Activated T-cell treated with anti-CD3 and anti-CD28 coated beads for 1 hour (primary cell): Measurements from ENCODE around the gene RHBG.

Source experiments
- DNase-seq: peaks from one replicate; pipeline ENCODE4 v3.0.0-alpha.2; 2020; ENCODE audit warnings: low read depth

The RHBG gene

DNA sequence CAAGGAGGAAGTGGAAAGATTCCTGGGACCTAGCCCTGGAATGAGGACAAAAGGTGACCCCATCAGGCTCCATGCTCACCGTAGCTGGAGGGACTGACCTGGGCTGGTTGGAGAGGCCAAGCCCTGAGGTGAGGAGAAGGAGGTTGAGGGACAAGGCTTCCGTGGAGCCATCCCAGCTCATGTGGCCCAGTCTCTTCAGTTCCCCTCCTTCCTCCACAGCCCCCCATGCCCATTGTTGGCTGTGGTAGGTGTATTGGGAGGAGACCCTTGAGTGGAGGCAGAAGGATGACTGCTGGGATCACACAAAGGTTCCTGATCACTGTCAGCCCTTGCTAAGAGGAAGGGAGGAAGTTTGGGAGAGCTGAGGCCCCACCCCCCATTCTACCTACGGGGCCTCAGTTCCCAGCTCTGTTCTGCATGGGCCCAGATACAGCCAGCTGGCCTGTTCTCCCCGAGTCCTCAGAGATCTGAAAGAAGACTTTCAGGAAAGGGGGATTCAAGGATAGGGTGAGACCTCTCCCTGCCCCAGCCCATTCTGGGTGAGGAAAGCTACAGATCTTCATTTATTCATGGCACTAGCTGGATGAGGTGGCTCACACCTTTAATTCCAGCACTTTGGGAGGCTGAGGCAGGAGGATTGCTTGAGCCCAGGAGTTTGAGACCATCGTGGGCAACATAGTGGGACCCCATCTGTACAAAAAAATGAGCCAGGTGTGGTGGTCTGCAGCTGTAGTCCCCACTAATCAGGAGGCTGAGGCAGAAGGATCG, 17.3 kb downstream of the RHBG start:
- no peak for DNase-seq

DNA sequence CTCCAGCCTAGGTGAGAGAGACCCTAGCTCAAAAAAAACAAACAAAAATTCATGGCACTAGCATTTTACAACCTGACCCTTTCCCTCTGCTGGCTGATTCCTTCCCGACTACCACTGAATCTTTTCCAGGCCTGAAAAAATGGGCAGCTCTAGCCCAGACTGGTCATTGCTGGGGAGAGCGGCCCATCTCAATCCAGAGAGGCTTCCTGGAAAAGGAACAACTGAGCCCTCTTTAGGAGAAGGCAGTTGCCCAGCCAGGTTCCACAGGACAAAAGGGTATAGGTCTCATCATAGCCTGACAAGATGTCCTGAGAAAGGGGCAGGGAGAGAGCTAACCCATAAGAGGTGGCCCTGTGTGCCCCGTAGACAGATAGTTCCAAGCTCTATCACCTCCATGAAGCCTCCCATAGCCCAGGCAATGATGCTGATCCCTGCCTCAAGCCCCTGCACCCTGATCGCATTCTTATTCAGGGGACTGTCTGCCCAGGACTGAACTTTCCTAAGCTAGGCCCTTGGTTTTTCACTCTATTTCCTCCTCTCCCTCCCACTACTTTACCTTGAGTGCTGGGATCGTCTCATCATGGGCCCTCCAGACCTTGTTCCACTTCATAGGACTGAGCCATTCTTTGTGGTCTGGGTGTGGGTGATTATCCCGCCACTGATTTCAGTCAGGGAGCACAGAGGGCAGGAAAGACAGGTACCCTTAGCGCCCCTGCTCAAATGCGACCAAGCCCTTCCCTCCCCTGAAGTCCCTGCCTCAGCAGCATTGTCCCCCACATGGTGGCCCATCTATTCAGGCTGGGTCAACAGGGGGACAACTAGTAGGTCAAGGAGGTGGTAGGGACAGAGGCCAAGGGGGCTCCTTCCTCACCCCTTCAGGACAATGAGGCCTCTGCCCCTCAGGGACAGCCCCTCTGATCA, 18.2 kb downstream of the RHBG start:
- no peak for DNase-seq

DNA sequence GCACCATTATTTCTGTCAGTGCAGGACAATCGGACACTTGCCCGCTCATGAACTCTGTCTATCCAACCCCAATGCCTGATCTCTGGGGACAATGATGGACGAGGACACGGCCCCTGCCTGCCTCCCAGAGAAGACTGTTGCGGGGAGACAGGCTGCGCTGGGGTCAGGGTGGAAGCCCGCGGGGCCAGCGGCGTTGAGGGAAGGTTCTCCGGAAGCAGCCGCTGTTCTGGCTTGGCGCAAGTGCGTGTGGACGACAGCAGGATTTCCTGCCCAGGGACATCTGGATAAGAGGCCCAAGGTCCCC, 18.8 kb downstream of the RHBG start:
- DNase-seq = no peak

DNA sequence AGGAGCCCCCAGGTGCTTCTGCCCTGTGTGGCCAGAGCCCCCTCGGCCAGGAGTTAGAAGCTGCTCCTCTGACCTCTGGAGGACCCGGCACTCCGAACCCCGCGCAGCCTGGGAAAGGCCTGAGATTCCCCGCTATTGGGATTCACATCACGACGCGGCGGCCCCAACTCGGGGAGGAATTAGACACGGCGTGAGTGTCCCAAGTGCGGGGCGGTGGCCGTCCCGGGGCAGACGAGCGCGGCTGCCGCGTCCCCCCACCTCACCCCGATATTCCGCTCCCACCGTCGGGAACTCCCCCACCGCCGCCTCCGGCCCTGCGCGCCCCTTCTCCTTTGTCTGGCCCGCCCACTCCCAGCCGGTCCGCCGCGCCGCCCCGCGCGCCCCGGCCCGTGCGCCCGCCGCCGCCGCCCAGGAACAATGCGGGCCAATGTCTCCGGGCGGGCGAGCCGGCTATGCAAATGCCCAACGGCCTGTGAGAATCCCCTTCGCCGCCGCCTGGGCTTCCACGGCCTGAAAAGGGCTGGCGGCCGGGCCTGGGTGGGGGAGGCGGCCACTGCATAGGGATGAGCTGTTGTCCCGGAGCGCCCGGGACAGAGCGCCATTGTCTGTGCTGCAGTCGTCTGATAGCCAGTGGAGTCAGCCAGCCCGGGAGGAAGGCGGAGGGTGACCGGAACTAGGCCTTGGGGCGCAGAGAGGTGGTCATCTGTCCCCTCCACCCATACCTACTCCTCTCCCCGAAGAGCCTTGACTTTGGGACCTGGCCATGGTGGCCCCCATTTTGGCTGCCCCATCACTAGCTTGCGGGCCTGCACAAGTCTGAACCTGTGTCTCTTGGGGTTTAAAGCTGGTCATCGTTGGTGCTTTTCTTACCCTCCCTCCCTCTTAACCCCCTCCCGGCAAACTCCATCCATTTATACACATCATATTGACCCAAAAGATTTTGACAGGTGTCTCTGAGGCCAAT, 19.4 kb downstream of the RHBG start:
- no peak for DNase-seq

DNA sequence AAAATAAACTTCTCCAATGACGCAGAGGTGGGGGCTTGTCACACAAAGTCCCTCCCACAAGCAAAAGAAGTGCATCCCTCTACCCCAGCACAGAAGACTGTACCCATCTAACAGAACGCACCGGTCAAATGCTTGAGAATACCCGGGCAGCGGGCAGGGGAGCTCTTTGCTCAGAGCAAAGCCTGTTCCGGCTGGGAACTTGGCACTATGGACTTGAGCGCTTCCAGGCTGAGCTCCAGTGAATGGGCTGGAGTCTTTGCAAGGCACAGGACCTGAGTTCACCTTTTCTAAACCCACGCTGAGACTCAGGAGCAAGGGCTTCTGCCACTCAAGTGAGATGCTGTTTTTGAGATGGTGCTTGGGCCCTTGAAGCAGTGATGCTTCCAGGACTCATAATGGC, 20.3 kb downstream of the RHBG start:
- no peak for DNase-seq

DNA sequence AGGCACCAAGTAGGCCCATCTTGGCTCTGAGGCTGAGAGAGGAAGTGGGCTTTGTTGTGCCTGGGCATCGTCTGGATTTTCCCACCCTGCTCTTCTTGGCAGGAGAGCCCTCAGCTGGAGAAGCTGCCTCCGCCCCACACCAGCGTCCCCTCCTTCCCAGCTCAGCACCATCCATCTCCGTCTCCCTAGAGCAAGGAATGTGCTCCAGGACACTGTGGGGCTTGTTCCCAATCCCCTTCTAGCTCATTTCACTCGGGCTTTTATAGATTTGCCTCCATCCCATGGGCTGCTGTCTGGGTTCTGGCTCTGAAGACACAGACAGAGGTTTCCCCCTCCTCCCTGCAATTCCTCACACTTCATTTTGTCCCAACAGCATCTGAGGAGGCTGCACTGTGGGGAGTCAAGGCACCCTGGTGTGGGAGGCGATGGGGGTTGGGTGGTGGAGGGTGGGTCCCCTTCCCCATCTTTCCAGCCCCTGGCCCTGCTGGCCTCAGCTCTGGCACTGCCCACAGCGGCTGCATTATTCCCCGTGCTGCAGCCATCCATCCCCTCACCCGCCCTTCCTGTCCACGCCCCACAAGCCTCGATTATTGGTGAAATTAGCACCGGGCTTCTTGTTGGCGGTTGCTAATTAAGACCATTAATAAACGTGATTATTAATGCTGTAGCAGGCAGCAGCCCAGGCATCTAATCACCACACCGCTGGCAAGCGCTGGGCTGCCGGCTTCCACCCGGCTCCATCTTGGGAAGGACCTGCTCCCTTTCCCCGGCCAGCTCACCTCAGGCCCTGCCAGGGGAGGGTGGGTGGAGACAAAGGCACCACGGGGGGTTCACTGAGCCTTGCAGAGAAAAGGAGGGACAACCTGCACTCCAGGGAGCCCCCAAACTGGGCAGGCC, 21.7 kb downstream of the RHBG start:
- DNase-seq = no peak

DNA sequence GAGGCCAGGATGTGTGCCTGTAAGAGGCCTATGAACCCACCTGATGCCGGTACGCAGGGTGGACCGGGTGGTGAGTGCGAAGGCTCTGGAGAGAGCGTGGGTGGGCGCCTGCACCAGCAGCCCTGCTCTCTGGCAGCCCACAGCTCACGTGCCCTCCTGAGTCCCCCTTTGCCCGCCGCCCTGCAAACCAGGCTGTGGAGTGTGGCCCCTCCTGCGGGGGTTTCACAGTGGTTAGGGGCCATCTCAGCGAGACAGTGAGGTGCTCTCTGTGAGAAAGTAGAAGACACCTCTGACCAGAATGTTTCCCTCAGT, 22.3 kb downstream of the RHBG start:
- DNase-seq = no peak

DNA sequence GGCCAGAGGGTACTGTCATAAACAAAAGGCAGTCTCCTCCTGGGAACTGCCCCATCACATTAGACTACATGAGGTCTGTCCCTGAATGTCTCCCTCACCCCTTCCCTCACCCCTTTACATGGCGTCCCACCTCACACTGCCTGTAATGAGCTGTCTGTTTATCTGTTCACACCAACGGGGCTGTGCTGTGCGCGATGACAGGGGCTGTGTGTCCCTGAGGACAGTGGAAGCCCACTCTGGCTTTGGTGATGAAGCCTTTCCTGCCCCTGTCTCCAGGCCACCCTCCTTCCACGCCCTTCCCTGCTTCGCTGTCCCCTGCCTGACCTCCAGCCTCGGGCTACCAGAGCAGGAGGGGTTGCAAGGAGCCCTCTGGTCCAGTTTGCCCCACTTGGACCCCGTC, 22.7 kb downstream of the RHBG start:
- DNase-seq = no peak

DNA sequence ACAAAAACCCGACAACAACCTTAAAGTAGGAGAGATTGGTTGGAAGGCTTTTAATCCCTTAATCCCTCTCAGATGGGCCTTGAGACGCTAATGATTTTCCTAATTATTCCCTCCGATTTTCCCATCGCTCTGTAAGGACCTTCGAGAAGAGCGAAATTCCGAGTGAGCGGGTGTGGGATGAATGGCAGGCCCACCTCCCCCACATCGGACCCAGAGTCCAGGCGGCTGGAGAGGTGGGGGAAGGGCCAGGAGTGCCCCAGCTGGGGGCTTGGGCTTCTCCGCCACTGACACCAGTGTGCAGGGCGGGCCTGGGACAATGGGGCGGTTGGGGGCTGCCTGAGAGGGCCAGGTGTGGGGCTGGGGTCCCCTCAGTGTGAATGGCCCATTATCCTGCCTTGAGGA, 23.4 kb downstream of the RHBG start:
- no peak for DNase-seq

DNA sequence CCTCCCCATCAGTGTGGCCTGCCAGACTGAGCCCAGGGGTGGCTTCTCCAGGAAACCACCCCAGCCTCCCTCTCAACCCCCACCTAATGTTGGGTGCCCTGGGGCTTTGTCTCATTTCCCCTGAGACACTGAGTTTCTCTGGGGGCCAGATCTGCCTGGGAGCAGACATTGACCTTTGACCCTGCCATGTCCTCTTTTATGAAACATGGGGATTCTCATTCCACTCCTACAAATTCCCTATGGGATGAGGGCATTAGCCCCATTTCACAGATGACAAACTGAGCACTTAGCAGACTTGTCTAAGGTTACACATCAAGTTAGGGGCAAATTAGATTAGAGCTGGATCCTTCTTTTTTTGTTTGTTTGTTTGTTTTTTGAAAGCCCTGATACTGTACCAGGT, 24.1 kb downstream of the RHBG start:
- DNase-seq = no peak

DNA sequence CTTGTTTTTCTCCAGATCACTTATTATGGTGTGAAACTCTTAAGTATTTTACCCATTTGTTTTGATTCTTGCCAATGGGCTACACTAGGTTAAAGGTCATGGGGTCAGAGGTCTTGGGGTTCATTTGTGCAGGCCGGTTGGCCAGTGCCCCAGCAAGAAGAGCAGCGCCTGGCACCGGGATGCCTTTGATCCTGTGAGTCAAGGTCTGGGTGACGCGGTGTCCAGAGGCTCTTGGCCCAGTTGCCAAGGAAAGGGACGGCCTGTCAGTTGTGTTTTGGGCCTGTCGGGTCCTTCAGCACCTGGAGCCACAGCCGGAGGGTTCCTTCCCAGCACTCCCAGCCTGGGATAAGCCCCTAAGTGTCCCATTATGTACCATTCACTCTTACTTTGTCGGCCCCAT, 25.1 kb downstream of the RHBG start:
- DNase-seq = no peak

DNA sequence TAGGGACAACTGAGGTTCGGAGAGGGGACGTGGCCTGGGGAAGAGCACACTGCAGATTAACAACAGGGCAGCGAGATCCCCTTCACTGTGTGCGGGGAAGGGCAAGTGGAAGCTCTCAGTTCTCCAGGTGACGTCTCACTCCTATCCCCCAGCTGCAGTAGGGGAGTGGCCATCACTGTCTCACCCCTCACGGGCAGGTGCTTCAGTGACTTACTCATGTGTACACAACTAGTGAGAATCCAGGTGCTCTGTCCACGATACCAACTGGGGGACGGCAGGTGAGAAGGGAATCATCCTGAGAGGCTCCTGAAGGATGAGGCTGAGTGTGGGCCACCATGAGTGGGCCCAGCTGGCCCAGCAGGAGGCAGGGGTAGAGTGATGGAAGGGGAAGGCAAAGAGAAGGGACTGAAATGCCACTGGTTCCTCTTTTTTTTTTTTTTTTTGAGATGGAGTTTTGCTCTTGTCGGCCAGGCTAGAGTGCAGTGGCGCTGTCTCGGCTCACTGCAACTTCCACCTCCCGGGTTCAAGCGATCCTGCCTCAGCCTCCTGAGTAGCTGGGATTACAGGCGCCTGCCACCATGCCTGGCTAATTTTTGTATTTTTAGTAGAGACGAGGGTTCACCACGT, 25.9 kb downstream of the RHBG start:
- DNase-seq = no peak

DNA sequence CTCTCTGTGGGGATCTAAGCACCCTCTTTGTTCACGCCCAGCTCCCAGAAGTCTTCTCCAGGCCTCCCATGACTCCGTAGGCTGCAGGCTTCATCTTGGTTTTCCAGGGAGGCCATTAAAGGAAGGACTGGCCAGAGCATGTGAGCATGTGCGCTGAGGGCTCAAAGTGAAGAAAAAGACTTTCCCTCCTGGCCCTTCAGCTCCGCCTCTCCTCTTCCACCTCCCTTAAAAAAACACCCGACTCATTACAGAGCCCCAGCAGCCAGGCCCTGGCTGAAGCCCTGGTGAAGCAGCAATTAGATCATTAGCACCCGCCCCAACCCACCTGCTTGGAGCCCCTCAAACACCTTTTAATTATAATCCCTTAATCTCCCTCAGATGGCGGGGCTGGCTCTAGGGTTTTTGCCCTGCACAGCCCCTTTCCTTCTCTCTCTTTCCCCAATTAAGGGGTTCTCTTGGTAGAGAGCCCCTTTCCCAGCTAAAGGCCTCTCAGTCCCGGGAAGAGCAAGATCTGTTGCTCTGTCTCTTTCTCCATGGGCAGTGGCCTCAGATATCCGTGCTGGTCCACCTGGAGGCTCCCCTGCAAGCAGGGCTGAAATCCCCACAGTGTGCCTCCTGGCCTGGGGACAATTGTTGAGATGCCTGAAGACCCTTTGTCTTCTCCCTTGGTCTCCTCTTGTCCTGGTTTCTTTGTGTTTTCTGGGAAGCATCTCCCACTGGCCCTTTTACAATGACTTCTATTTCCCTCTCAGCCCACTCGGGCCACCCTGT, 30.5 kb downstream of the RHBG start:
- no peak for DNase-seq

DNA sequence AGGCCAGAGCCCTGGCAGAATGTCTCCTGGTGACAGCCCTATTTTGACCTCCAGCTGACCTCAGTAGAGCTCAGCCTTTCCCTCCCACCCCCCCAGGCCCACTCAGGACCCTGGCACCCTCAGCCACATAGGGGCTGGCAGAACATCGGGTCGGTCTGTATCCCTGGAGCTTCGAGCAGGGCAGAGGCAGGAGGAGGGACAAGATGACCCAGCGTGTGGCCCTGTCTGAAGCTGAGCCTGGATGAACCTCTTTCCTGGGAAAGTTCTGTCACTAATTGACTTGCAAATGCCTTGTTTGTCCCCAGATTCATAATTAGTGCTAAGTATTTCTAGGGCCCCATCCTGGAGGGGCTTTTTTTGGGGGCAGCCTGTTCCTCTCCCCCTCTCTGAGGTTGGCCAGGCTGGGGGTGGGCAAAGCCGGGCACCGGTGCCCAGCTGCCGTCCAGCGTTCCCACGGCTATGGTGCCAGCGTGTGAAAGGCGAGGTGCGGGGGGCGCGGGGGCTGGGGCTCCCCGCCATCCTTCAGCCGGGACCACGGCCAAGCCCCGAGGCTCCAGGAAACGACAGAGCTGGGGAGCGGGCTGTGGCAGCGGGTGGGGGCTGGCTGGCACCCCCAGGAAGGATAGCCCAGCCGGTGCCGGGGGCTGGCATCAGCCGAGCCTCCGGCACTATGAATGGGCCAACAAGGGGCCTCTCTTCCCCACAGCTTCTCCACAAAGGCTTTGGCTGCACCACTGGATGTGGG, 31.4 kb downstream of the RHBG start:
- DNase-seq = no peak

DNA sequence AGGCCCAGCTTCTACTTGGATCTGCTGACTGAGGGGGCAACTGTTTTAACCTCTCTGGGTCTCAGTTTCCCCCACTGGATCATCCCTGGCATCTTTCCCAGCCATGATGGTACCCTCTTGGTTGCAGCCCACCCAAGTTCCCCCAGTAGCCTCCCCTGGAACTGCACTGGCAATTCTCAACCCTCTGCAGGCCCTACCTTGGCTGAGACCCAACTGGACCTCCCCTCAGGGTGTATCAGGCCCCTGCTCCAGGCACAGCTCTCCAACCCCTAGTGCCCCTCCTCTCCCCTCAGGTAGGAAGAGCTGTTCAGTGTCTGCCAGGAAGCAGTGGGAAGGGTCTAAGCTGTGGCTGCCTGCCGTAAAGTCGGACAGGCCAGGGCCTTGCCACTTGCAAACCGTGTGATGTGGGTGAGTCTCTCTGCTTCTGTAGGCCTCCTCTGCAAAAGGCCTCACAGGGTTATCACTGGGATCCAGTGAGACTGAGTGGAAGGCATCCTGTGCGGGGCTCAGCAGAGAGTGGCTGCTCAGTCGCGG, 32.1 kb downstream of the RHBG start:
- DNase-seq = no peak

DNA sequence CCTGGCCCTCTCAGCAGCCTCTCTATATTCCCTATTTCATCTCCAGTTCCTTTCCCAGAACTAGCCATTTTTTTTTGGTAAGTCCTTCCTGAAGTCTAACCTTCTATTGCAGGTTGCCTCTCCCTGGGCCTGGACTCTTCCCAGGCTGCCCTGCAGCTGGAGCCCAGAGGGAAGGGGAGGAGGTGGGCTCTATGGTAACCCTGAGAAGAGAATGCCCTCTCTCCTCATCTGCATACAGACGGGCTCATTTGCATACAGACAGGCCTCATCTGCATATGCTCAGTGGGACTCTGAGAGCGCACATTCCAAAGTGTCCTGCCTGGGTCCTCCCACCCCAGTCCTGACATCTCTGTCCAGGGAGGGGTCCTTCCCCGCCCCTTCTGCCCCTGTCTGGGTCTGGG, 32.7 kb downstream of the RHBG start:
- DNase-seq = no peak

DNA sequence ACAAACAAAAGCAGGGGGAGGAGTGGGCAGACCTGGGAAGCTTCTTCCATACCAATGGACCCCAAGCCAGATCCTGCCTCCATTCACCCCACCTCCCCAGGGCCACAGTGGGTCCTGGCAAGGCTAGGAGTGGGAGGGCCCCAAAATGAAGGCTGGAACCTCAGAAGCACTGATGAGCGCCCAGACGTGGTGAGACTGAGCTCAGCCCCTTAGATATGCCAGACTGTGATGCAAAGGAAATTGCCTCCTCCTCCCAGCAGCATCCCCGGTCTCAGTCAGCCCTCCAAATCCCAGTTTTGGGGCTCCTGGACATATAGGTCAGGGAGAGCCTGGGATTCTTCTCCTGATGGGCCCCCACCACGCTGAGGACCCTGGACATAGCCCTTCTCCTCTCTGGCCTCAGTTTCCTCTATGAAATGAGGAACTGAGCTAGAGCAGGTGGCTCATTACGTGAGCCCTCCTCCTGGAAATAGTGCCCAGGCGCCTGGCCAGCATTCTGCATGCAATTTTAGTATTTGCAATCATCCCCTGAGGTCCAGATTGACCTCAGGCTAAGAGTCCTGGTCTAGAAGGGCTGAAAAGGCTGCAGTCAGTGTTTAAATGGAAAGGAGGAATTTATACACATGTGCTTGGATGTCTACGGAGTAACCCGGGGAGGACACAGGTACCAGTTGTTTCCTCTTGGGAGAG, 33.5 kb downstream of the RHBG start:
- no peak for DNase-seq

DNA sequence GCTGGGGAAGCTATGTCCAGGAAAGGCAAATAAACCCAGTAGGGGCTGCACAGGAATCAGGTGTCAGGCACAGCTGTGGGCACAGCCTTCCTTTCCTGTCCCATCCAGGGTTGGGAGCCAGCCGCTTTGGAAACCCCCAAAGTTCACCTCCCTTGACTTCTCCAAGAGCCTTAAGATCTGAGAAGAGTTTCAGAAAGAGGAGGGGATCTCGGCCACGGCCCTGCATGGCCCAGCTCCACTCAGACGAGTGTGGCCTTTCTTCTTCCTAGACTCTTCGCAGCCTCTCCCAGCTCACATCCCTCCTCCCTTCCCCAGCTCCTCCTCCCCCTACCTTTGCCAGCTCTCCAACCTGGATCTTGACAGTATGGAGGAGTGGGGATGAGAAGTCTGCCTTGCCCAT, 36.7 kb downstream of the RHBG start:
- no peak for DNase-seq

DNA sequence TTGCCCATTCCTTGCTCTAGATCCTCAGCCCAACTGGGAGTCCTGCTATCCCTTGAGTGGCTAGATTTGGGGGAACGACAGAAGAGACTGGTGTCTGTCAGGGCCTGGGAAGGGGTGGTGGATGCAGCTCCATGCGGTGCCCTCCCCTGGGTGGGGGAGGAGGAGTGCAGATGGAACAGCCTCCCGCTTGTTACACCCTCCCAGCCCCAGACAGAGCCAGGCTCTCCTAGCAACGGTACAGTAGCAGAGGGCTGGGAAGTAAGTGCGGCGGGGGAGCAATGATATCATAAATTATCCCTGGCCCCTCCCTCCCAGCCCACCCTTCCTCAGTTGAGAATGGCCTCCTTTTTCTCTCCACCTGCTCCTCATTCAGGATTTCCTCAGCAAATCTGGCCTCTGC, 37.2 kb downstream of the RHBG start:
- no peak for DNase-seq
